Dedifferentiated amniotic fluid mesenchymal stem cell (primary cell): ENCODE results near the gene NDUFB10.
"Not testable (repeated sequence)": the region's sequence is repeated elsewhere in the genome, so short reads cannot be mapped to it uniquely, and the experiment has no call there.

ENCODE experiments used
- DNase-seq: peaks from one replicate; pipeline ENCODE4 v3.0.0-alpha.2; 2016; ENCODE audit errors: extremely low spot score

Gene NDUFB10

GRCh38 chr16:1946495-1947368 lies 12.6 kb upstream of the NDUFB10 start:
- DNase-seq = no peak

DNA sequence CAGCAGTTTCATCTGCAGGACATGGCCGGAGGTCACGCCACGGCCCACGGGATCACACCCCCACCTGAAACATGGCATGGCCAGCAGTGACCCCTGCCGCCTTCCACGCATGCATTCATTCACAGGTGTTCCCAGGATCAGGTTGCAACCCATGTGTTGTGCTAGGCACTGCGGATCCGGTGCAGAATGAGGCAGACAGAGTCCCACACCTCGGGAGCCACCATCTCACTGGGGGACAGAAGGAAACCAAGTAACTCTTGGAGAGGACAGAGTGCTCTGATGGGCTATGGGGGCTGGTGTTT lies 12.0 kb upstream of the NDUFB10 start:
- DNase-seq = no peak

GRCh38 chr16:1949507-1949906 lies 9.8 kb upstream of the NDUFB10 start:
- no peak for DNase-seq

DNA sequence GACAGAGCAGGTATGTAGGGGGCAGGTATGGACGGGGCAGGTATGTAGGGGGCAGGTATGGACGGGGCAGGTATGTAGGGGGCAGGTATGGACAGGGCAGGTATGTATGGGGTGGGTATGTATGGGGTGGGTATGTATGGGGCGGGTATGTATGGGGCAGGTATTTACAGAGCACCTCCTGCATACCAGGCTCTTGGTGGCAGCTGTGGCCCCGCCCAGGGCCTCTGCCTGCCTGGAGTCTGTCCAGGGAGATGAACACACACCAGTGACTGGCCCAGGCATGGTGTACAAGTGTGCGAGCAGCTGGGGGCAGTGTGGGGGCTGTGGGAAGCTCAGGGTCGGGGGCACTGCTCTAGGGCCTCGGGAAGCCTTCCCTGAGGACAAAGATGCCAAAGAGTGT lies 9.3 kb upstream of the NDUFB10 start:
- DNase-seq = no peak

DNA sequence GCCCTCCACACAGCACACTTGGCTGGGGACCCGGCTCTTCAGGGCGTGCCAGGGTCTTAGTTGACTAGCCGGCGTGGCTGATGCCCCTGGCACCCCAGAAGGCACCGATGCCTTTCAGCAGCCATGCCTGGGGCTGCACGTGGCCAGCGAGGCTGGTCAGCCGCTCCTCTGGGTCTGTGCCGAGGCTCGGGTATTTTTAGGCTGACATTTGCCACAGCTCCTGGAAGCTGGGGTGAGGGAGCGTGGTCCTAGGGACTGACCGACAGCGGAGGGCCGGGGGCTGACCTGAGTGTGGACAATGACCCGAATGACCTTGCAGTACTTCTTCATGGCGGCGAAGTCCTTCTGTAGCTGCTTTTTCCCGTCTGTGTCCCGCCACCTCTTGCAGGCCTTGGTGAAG lies 8.8 kb upstream of the NDUFB10 start:
- no peak for DNase-seq

GRCh38 chr16:1953734-1954133 lies 5.6 kb upstream of the NDUFB10 start:
- no peak for DNase-seq

DNA sequence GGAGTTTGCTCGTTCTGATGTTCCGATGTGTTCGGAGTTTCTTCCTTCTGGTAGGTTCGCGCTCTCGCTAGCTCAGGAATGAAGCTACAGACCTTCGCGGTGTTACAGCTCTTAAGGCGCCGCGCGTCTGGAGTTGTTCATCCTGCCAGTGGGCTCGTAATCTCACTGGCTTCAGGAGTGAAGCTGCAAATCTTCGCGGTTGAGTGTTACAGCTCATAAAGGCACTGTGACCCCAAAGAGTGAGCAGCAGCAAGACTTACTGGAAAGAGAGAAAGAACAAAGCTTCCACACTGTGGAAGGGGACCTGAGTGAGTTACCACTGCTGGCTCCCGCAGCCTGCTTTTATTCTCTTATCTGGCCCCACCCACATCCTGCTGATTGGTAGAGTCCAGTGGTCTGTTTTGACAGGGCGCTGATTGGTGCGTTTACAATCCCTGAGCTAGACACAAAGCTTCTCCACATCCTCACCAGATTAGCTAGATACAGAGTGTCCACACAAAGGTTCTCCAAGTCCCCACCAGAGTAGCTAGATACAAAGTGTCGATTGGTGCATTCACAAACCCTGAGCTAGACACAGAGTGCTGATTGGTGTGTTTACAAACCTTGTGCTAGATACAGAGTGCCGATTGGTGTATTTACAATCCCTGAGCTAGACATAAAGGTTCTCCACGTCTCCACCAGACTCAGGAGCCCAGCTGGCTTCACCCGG lies 1.8 kb upstream of the NDUFB10 start:
- DNase-seq = not testable (repeated sequence)

- DNase-seq = not testable (repeated sequence)
Measured at GRCh38 chr16:1958143-1958491, 1.2 kb upstream of the NDUFB10 start.

GRCh38 chr16:1958715-1959268 lies 546 bp upstream of the NDUFB10 start:
- DNase-seq = no peak

DNA sequence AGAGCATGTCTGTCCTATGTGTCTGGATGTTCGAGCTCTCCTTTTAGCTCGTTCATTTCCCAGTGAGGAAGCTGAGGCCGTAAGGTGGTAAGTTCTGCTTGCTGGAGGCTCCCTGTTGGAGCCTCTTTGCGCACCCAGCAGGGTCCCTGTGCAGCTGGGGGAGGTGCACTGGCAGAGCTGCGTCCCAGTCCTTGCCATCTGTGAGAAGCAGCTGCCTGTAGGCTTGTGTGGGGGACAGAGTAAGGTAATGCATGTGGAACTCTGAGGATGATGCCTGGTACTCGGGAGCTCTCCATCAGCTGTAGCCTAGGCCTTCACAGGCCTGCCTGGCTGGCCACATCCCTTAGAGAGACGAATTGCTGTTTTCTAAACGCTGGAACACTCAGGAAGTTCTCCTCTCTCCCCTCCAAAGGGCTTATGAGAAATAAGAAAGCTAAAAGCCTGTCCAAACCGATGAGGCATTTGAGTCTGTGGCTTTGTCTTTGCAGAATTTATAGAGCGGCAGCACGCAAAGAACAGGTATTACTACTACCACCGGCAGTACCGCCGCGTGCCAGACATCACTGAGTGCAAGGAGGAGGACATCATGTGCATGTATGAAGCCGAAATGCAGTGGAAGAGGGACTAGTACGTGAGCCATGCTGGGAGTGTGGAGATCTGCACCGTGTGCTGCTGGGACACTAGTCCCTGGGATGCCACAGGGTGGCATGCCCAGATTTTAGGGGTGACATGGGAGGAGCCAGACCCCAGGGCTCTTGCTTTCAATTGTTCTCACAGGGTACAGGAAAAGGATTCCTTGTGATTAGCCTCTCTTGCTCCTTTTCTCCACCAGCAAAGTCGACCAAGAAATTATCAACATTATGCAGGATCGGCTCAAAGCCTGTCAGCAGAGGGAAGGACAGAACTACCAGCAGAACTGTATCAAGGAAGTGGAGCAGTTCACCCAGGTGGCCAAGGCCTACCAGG lies 1.6 kb downstream of the NDUFB10 start:
- DNase-seq = no peak

- DNase-seq = no peak
Measured at GRCh38 chr16:1961651-1962067, 2.3 kb downstream of the NDUFB10 start.

DNA sequence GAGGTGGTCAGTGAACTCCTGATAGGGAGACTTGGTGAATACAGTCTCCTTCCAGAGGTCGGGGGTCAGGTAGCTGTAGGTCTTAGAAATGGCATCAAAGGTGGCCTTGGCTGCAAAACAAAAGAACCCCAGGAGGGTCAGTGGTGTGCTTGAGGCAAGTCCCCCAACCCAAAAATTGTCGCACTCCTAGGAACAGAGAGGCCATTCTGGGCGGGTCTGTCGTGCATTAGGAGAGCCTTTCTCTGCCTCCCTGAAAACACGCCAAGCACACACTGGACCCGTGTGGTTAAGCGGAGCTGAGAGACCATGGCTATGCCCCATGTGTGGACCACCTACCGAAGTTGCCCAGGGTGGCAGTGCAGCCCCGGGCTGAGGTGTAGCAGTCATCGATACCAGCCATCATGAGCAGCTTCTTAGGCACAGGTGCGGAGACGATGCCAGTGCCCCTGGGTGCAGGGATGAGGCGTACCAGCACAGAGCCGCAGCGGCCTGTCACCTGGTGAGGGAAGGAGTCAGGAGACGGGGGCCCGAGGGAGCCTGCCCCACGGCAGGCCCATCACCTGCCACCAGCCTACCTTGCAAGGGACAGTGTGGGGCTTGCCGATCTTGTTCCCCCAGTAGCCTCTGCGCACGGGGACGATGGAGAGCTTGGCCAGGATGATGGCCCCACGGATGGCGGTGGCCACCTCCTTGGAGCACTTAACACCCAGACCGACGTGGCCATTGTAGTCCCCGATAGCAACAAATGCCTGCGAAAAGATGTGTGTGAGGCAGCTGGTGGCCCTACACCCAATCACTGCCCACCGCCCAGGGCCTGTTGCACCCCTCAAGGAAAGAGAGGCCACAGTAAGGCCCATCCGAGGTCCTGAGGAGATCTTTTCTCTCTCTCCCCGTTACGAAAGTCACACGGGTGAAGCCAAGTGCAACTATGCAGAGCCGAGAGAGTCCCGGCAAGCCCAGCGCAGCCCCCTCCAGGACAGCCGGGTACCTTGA lies 3.1 kb downstream of the NDUFB10 start:
- not testable (repeated sequence) for DNase-seq

GRCh38 chr16:1963806-1964505 lies 4.6 kb downstream of the NDUFB10 start:
- no peak for DNase-seq

GRCh38 chr16:1964506-1965395 lies 5.4 kb downstream of the NDUFB10 start, which contains the start of gene RPS2:
Gene RPS2, minus strand, starts transcription at chr16:1964826. Its CDS starts 201 bp downstream, at chr16:1964625.
- DNase-seq = peak; percentile 99

DNA sequence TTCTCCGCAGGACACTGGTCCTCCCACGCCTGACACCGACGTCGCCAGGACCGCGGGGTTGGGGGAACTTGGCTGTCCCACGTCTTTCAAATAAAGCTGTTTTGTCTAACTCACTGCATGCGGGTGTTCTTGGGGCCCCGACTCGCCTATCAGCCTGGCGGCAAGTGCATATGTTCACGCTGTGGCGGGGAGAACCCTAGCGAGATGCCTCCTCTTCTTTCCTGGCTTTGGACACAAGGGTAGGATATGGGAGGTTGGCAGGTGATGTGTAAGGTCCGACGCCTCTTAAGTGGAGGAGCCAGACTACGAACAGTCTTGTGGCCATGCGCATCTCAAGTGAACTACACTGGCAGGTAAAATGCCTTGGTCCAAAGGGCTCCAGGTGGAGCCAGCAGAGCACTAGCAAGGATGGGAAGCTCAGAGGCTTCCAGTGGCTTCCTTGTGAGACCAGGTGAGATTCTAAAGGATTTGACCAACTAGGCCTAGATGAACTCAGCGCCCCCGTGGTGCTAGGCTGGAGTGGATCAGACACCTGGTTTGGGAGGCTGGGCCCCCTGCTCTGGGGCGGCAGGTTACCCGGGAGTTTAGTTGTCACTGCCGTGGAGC lies 6.2 kb downstream of the NDUFB10 start:
- DNase-seq = no peak

GRCh38 chr16:1966460-1966859 lies 7.1 kb downstream of the NDUFB10 start, which contains the start of gene RNF151:
Gene RNF151, plus strand, starts transcription at chr16:1966856. Its CDS starts 26 bp downstream, at chr16:1966882.
- no peak for DNase-seq

GRCh38 chr16:1968146-1968953 lies 9.0 kb downstream of the NDUFB10 start:
- no peak for DNase-seq
